Measurements from ENCODE around the gene CTNNA3.

CTNNA3 gene

GRCh38 chr10:66882271-66882670 is 813.7 kb downstream of the CTNNA3 start:
- H3K4me2 ChIP-seq (ENCODE audit: low read depth, low read length, poor library complexity, severe bottlenecking): no peak overlapping the region
- H3K36me3 ChIP-seq (ENCODE audit: low read length): no peaks in the 10 kb centered on the region
- no peak overlapping the region for H2AFZ ChIP-seq (ENCODE audit: low read depth, low read length, severe bottlenecking)
- no peaks in the 10 kb centered on the region for H3K9me3 ChIP-seq (ENCODE audit: insufficient read depth, low read length)
- no peaks in the 10 kb centered on the region for H4K20me1 ChIP-seq (ENCODE audit: low read depth, low read length)
- H3K9me2 ChIP-seq (replicated peaks; ENCODE audit: insufficient read depth, low read length): no peaks in the 10 kb centered on the region
- H3F3A ChIP-seq (ENCODE audit: insufficient read depth): no peaks in the 10 kb centered on the region
- no peaks in the 10 kb centered on the region for H3K27me3 ChIP-seq (ENCODE audit: low read length)
- TF ChIP-seq CTCF (IDR thresholded peaks at IDR 0.05; ENCODE audit: insufficient read depth, low read length, poor library complexity, severe bottlenecking) (no peak), EZH2phosphoT487 (conservative IDR thresholded peaks at IDR 0.05; ENCODE audit: low read length) (no peak)
- H3K9ac ChIP-seq (ENCODE audit: low read length): no peak overlapping the region
- H3K79me2 ChIP-seq (ENCODE audit: insufficient read depth, low read length): no peaks in the 10 kb centered on the region
- no peak overlapping the region for H3K4me3 ChIP-seq (ENCODE audit: insufficient read depth, low read length, poor library complexity, severe bottlenecking)
- no peak overlapping the region for H3K27ac ChIP-seq (ENCODE audit: low read depth, low read length)

DNA sequence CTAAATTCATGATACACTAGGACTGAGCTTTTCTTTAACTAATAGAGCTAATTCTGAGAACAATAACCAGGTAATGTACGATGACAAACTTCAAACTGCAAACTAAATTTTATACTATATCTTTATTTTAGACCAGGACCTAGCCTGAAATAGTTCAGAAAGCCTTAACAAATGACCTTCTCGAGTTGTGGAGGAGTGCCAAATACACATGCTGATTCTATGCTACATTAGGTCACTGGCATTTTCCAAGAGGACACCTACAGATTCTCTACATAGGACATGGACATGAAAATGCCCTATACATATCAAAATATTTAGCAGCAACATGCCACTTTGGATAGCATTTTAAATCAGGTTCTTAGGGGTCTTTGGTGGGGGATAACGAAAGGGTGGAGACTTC is 814.2 kb downstream of the CTNNA3 start:
- no peaks in the 10 kb centered on the region for H3K27me3 ChIP-seq (ENCODE audit: low read length)
- H3K4me3 ChIP-seq (ENCODE audit: insufficient read depth, low read length, poor library complexity, severe bottlenecking): no peak overlapping the region
- H3K9me3 ChIP-seq (ENCODE audit: insufficient read depth, low read length): no peaks in the 10 kb centered on the region
- H3K27ac ChIP-seq (ENCODE audit: low read depth, low read length): no peak overlapping the region
- H3K79me2 ChIP-seq (ENCODE audit: insufficient read depth, low read length): no peaks in the 10 kb centered on the region
- no peak overlapping the region for H3K4me2 ChIP-seq (ENCODE audit: low read depth, low read length, poor library complexity, severe bottlenecking)
- H4K20me1 ChIP-seq (ENCODE audit: low read depth, low read length): no peaks in the 10 kb centered on the region
- TF ChIP-seq EZH2phosphoT487 (conservative IDR thresholded peaks at IDR 0.05; ENCODE audit: low read length) (no peak), CTCF (IDR thresholded peaks at IDR 0.05; ENCODE audit: insufficient read depth, low read length, poor library complexity, severe bottlenecking) (no peak)
- no peaks in the 10 kb centered on the region for H3F3A ChIP-seq (ENCODE audit: insufficient read depth)
- no peak overlapping the region for H2AFZ ChIP-seq (ENCODE audit: low read depth, low read length, severe bottlenecking)
- no peaks in the 10 kb centered on the region for H3K36me3 ChIP-seq (ENCODE audit: low read length)
- no peaks in the 10 kb centered on the region for H3K9me2 ChIP-seq (replicated peaks; ENCODE audit: insufficient read depth, low read length)
- H3K9ac ChIP-seq (ENCODE audit: low read length): no peak overlapping the region

DNA sequence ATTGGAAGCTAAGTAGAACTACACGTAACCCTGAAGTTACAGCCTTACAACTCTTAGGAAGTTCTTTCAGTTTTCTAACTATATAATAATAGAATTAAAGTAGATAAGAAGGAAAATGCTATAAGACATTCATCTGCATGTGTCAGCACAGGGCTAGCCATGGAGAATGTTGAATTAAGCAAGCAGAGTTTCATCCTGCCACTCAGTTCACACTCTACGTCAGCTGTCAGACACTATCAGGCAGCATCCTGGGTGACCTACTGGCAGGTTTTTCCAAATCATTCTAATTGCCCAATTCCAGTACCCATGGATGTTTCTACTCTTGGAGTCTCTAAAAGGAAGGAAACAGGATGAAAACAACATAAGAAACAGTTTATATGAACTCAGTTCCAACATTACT is 815.2 kb downstream of the CTNNA3 start:
- H3K9ac ChIP-seq (ENCODE audit: low read length): no peak overlapping the region
- no peak overlapping the region for H3K4me3 ChIP-seq (ENCODE audit: insufficient read depth, low read length, poor library complexity, severe bottlenecking)
- no peak overlapping the region for H3K4me2 ChIP-seq (ENCODE audit: low read depth, low read length, poor library complexity, severe bottlenecking)
- H3K9me3 ChIP-seq (ENCODE audit: insufficient read depth, low read length): no peaks in the 10 kb centered on the region
- no peaks in the 10 kb centered on the region for H3K36me3 ChIP-seq (ENCODE audit: low read length)
- no peak overlapping the region for H3K27ac ChIP-seq (ENCODE audit: low read depth, low read length)
- H3K27me3 ChIP-seq (ENCODE audit: low read length): no peaks in the 10 kb centered on the region
- TF ChIP-seq CTCF (IDR thresholded peaks at IDR 0.05; ENCODE audit: insufficient read depth, low read length, poor library complexity, severe bottlenecking) (no peak), EZH2phosphoT487 (conservative IDR thresholded peaks at IDR 0.05; ENCODE audit: low read length) (no peak)
- no peaks in the 10 kb centered on the region for H3K9me2 ChIP-seq (replicated peaks; ENCODE audit: insufficient read depth, low read length)
- H3K79me2 ChIP-seq (ENCODE audit: insufficient read depth, low read length): no peaks in the 10 kb centered on the region
- H3F3A ChIP-seq (ENCODE audit: insufficient read depth): no peaks in the 10 kb centered on the region
- H4K20me1 ChIP-seq (ENCODE audit: low read depth, low read length): no peaks in the 10 kb centered on the region
- H2AFZ ChIP-seq (ENCODE audit: low read depth, low read length, severe bottlenecking): no peak overlapping the region

GRCh38 chr10:66880292-66880691 is 815.7 kb downstream of the CTNNA3 start:
- Histone ChIP-seq H3K9me2 (replicated peaks; ENCODE audit: insufficient read depth, low read length) (no peaks in the 10 kb centered on the region), H3K9ac (ENCODE audit: low read length) (no peak overlapping the region), H3F3A (ENCODE audit: insufficient read depth) (no peaks in the 10 kb centered on the region), H2AFZ (ENCODE audit: low read depth, low read length, severe bottlenecking) (no peak overlapping the region), H3K4me2 (ENCODE audit: low read depth, low read length, poor library complexity, severe bottlenecking) (no peak overlapping the region), H3K27ac (ENCODE audit: low read depth, low read length) (no peak overlapping the region), H3K27me3 (ENCODE audit: low read length) (no peaks in the 10 kb centered on the region), H4K20me1 (ENCODE audit: low read depth, low read length) (no peaks in the 10 kb centered on the region), H3K9me3 (ENCODE audit: insufficient read depth, low read length) (no peaks in the 10 kb centered on the region), H3K4me3 (ENCODE audit: insufficient read depth, low read length, poor library complexity, severe bottlenecking) (no peak overlapping the region), H3K36me3 (ENCODE audit: low read length) (no peaks in the 10 kb centered on the region), H3K79me2 (ENCODE audit: insufficient read depth, low read length) (no peaks in the 10 kb centered on the region)
- TF ChIP-seq CTCF (IDR thresholded peaks at IDR 0.05; ENCODE audit: insufficient read depth, low read length, poor library complexity, severe bottlenecking) (no peak), EZH2phosphoT487 (conservative IDR thresholded peaks at IDR 0.05; ENCODE audit: low read length) (no peak)
